Measurements from ENCODE around the gene TMEM50A.
"Not testable (repeated sequence)": the region's sequence is repeated elsewhere in the genome, so short reads cannot be mapped to it uniquely, and the experiment has no call there.

DNA sequence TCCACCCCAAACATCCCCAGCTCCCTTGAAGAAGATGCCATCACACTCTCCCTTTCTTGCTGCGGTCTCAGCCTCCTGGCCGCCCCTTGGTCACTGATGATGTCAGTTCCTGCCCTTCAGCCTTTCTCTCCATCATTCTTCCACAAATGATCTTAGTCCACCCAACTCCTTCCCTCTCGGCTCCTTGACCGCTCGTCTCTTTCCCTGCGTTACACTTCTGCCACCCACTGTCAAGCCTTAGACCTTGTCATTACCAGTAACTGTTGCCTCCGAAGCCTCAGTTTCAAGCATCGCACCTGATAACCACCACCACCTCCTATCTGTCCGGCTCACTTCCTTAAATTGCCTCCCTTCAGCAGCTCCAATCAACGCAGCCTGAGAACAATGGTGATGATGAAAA lies 59.4 kb downstream of the TMEM50A start:
- TF ChIP-seq, protein P1, sequence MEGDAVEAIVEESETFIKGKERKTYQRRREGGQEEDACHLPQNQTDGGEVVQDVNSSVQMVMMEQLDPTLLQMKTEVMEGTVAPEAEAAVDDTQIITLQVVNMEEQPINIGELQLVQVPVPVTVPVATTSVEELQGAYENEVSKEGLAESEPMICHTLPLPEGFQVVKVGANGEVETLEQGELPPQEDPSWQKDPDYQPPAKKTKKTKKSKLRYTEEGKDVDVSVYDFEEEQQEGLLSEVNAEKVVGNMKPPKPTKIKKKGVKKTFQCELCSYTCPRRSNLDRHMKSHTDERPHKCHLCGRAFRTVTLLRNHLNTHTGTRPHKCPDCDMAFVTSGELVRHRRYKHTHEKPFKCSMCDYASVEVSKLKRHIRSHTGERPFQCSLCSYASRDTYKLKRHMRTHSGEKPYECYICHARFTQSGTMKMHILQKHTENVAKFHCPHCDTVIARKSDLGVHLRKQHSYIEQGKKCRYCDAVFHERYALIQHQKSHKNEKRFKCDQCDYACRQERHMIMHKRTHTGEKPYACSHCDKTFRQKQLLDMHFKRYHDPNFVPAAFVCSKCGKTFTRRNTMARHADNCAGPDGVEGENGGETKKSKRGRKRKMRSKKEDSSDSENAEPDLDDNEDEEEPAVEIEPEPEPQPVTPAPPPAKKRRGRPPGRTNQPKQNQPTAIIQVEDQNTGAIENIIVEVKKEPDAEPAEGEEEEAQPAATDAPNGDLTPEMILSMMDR (IDR thresholded peaks at IDR 0.05) = not testable (repeated sequence)
- not testable (repeated sequence) for TF ChIP-seq POLR2A (IDR thresholded peaks at IDR 0.05)

Measured in esophagus squamous epithelium (tissue), 4 donors.